GM19239 (cell line): Measurements from ENCODE around the gene GNLY.
"Not testable (repeated sequence)": the region's sequence is repeated elsewhere in the genome, so short reads cannot be mapped to it uniquely, and the experiment has no call there.

Source experiments
- DNase-seq: peaks from one replicate; pipeline ENCODE4 v3.0.0; 2011; ENCODE audit warnings: low spot score; ENCODE audit not compliant: insufficient read length
- FAIRE-seq: peaks from 2 replicates; lab custom pipeline; 2011; peaks lifted over from hg19 to GRCh38; lab: Jason Lieb, UNC

GNLY gene

GRCh38 chr2:85694052-85695025 is at the start of gene GNLY:
Gene GNLY (plus strand): TSS chr2:85694358. CDS start chr2:85694419, 61 bp downstream.
- FAIRE-seq, result no peak
- no peak for DNase-seq

DNA sequence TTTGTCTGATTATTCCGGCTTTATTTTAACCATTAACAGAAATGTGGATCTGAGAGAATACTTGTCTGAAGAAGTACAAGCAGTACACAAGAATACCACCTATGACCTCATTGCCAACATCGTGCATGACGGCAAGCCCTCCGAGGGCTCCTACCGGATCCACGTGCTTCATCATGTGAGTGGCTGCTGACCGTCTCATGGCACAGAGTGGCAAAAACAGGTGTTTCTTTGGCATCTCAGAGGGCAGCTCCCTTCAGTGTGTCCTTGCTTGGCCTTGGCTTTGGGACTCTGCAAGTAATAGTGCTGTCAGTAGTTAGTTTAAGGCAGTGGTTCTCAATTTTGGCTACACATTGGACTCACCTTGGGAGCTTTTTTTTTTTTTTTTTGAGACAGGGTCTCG is 49.2 kb upstream of the GNLY start:
- DNase-seq (no peak), FAIRE-seq (no peak)

- DNase-seq (no peak), FAIRE-seq (no peak)
Measured at GRCh38 chr2:85646166-85646565, 48.0 kb upstream of the GNLY start.

- FAIRE-seq, result no peak
- DNase-seq, result no peak
Measured at GRCh38 chr2:85647823-85648526, 46.2 kb upstream of the GNLY start.

DNA sequence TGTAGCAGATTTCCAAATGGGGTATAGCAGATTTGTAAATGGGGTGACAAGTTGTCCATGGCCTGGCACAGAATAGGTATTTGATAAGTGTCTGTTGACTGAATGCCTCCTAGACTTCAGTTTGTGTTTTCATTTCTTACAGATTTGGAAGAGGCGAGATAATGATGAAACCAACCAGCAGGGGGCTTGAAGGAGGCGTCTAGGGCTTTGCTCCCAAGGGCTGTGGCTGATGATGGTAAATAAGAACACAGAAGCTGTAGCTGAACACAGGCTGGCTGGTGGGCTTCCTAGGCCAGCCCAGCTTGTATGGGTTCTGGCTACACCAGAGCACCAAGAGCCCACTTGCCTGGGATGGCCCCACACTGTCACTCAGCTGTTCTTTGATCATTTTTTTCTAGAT is 45.5 kb upstream of the GNLY start:
- FAIRE-seq, result no peak
- no peak for DNase-seq

GRCh38 chr2:85649201-85650190 is 44.7 kb upstream of the GNLY start:
- FAIRE-seq, result no peak

DNA sequence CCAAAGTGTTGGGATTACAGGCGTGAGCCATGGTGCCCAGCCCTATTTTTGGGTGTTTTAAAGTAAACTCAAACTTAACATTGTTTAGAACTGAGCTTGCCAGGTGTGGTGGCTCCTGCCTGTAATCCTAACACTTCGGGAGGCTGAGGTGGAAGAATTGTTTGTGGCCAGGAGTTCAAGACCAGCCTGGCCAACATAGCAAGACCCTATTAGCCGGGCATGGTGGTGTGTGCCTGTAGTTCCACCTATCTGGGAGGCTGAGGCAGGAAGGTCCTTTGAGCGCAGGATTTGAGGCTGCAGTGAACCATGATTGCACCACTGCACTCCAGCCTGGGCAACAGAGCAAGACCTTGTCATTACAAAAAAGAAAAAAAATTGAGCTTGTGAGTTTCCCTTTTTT is 43.7 kb upstream of the GNLY start:
- DNase-seq (no peak), FAIRE-seq (no peak)

More at GRCh38 chr2:85649201-85650190, 44.7 kb upstream of the GNLY start:
- no peak for DNase-seq

DNA sequence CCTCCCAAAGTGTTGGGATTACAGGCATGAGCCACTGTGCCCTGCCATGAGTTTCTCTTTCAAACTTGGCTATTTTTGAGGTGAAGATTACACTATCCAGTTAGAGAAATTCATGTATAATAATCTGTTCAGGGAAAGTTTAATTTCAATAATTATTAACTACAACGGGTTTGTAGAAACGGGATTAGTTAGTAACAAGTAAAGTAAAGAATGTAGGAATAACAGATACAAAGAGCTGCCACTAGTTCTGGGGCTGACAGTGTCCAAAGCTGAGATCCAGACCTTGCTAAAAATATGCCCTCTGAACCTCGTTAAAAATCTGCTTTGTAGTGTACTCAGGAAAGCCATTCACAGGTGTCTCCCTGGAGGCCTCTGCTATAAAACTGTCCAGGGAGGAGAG is 43.1 kb upstream of the GNLY start:
- no peak for DNase-seq
- FAIRE-seq, result no peak

DNA sequence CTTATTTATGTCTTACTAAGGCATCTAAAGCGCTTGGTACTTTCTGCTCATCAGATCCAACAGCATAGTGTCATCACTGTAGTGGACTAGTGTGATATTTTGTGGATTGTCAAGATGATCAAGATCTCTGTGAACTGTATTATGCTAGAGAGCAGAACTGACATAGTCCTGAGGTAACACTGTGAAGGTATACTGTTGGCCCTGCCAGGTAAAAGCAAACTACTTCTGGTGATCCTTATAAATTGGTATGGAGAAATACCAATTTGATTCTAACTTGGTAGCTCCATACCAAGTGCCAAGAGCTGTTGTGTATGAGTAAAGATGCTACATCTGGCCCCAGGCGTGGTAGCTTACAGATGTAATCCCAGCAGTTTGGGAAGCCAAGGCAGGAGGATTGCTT is 42.1 kb upstream of the GNLY start:
- FAIRE-seq (no peak), DNase-seq (no peak)

DNA sequence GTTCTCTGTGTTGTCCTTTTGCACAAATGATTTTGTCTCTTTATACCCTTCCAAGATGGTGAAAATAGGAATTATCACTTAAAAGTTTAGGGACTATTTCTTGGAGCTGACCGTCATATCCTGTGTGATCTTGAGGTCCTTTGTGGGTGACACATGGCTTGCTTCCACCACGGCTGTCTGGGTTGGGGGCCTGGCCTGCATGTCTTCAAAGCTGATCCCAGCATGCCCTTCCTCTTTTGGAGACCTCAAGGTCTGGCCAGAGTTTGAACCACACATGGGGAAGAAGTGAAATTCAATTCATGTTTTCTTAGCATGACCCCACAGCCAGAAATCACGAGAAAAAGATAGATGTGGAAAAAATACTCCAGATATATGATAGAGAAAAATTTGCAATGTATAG is 40.2 kb upstream of the GNLY start:
- FAIRE-seq (no peak), DNase-seq (no peak)

- FAIRE-seq (no peak), DNase-seq (no peak)
Measured at GRCh38 chr2:85655961-85656417, 38.2 kb upstream of the GNLY start.

GRCh38 chr2:85656468-85656867 is 37.7 kb upstream of the GNLY start:
- FAIRE-seq, result no peak
- DNase-seq, result no peak

- not testable (repeated sequence) for DNase-seq, FAIRE-seq
Measured at GRCh38 chr2:85657399-85657798, 36.8 kb upstream of the GNLY start.

GRCh38 chr2:85659324-85659981 is 34.7 kb upstream of the GNLY start:
- DNase-seq (no peak), FAIRE-seq (no peak)

- FAIRE-seq, DNase-seq: not testable (repeated sequence)
Measured at GRCh38 chr2:85660301-85660700, 33.9 kb upstream of the GNLY start.

- FAIRE-seq (no peak), DNase-seq (no peak)
Measured at GRCh38 chr2:85660725-85661124, 33.4 kb upstream of the GNLY start.

DNA sequence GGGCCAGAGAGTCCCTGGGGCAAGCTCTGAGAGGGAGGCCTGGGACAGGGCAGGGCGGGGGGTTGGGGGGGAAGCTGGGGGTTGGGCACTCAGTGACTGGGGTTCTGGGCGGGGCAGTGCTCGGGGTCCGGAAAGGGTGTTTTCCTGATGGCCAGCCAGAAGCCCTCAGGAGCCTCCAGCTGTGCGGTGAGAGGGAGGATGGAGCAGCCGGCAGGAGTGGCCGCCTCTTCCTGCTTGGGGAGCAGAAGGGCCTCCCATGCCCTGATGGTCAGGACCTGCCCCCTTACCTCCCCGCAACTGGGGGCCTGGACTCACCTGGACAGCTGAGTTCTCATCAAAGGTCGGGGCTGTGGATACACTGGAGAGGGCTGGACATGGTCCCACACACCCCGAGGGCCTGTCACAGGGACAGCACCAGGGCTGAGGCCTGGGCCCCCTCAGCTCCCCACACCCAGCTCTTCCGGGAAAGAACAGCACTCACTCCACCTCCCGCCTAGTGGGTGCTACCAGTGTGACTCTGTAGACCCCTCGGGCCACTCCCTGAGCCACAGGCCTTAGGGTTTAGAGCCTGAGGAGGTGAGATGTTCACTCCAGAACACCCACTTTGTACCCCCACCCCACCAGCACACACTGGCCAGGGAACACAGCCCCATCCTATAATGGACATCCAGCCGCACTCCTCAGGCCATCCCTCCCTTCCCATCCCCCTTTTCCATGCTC is 32.9 kb upstream of the GNLY start:
- no peak for FAIRE-seq
- DNase-seq, result no peak

DNA sequence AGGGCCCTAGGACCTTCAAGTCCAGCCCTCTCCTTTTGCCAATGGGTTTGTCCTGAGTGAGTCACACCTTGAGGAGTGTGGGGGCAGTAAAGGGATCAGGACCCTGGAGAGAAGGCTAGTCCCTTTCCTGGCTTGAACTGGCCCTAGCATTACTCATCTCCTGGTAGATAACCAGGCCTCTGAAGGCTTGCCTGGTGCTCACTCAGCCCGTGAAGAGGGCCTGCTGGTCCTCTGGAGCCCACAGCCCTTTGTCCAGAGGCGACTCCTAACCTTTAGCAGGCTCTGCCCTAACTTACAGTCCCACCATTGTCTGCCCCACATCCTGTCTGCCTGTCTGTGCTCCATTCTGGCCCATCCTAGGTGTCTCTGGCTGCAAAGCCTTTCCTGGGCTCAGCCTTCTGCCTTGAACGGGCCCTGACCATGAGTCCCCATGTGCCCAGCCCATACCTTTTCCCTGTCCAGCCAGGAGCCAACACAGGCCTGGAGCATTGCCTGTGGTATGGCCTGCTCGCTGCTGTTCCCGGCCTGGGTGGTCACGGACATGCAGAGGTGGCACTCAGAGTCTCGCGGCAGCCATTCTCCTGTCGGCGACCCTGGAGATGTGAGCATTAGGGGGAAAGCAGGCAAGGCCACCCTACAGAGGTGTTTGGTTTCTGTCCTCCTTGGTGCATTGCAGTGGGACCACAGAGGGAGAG is 31.1 kb upstream of the GNLY start:
- FAIRE-seq, result no peak

More for the DNA sequence above, 31.1 kb upstream of the GNLY start:
- no peak for DNase-seq
